ENCODE data around the gene APOE. TPM values are rescaled to one million over a fixed set of nuclear protein-coding genes. Genes with fewer than 3 reads are reported as not detected.

The APOE gene
- total RNA-seq, 1 donor from 2014 or later = 258 TPM

- peak; percentile 99 for TF ChIP-seq CTCF (IDR thresholded peaks at IDR 0.05; ENCODE audit: unreplicated experiment)
- peaks cover 7% of the 10 kb centered on the region for H3K27me3 Mint-ChIP-seq (ENCODE audit: unreplicated experiment)
- no peaks in the 10 kb centered on the region for H3K9me3 Mint-ChIP-seq (ENCODE audit: unreplicated experiment)
- peaks cover 13% of the 10 kb centered on the region for H3K36me3 Mint-ChIP-seq (ENCODE audit: low read depth, unreplicated experiment)
- H3K4me1 Mint-ChIP-seq (ENCODE audit: unreplicated experiment) = no peaks in the 10 kb centered on the region
- no peak overlapping the region for H3K4me3 Mint-ChIP-seq (ENCODE audit: unreplicated experiment)
- peak; percentile 87 for DNase-seq (ENCODE audit: low spot score)
- H3K27ac Mint-ChIP-seq (ENCODE audit: unreplicated experiment) = no peak overlapping the region
These were observed 1.8 kb upstream of the APOE start for GRCh38 chr19:44903602-44904425.

- H3K27ac Mint-ChIP-seq (ENCODE audit: unreplicated experiment) = no peak overlapping the region
These were observed 1.1 kb upstream of the APOE start for GRCh38 chr19:44904426-44904994.

GRCh38 chr19:44907613-44908012, 2.0 kb downstream of the APOE start:
- DNase-seq (ENCODE audit: low spot score) = no peak
- Mint-ChIP-seq H3K4me1 (ENCODE audit: unreplicated experiment) (no peaks in the 10 kb centered on the region), H3K4me3 (ENCODE audit: unreplicated experiment) (no peak overlapping the region), H3K27ac (ENCODE audit: unreplicated experiment) (no peak overlapping the region), H3K36me3 (ENCODE audit: low read depth, unreplicated experiment) (peaks cover 8% of the 10 kb centered on the region), H3K27me3 (ENCODE audit: unreplicated experiment) (peaks cover 13% of the 10 kb centered on the region), H3K9me3 (ENCODE audit: unreplicated experiment) (no peaks in the 10 kb centered on the region)
- no peak for TF ChIP-seq CTCF (IDR thresholded peaks at IDR 0.05; ENCODE audit: unreplicated experiment)

More at GRCh38 chr19:44904426-44904994, 1.1 kb upstream of the APOE start:
- no peaks in the 10 kb centered on the region for H3K9me3 Mint-ChIP-seq (ENCODE audit: unreplicated experiment)
- no peak for TF ChIP-seq CTCF (IDR thresholded peaks at IDR 0.05; ENCODE audit: unreplicated experiment)
- H3K4me3 Mint-ChIP-seq (ENCODE audit: unreplicated experiment) = no peak overlapping the region
- H3K36me3 Mint-ChIP-seq (ENCODE audit: low read depth, unreplicated experiment) = peaks cover 13% of the 10 kb centered on the region
- DNase-seq (ENCODE audit: low spot score) = no peak
- no peaks in the 10 kb centered on the region for H3K4me1 Mint-ChIP-seq (ENCODE audit: unreplicated experiment)
- peaks cover 7% of the 10 kb centered on the region for H3K27me3 Mint-ChIP-seq (ENCODE audit: unreplicated experiment)

GRCh38 chr19:44908074-44908835, 2.7 kb downstream of the APOE start:
- Mint-ChIP-seq H3K9me3 (ENCODE audit: unreplicated experiment) (no peaks in the 10 kb centered on the region), H3K36me3 (ENCODE audit: low read depth, unreplicated experiment) (peaks cover 8% of the 10 kb centered on the region), H3K27ac (ENCODE audit: unreplicated experiment) (no peak overlapping the region), H3K27me3 (ENCODE audit: unreplicated experiment) (peaks cover 12% of the 10 kb centered on the region), H3K4me3 (ENCODE audit: unreplicated experiment) (peak overlapping the region; percentile 37), H3K4me1 (ENCODE audit: unreplicated experiment) (no peaks in the 10 kb centered on the region)
- no peak for DNase-seq (ENCODE audit: low spot score)
- no peak for TF ChIP-seq CTCF (IDR thresholded peaks at IDR 0.05; ENCODE audit: unreplicated experiment)
